Measurements from ENCODE around the gene SUGP1.

GRCh38 chr19:19285686-19286085 lies 34.6 kb downstream of the SUGP1 start:
- TF ChIP-seq CTCF (IDR thresholded peaks at IDR 0.05; ENCODE audit: borderline replicate concordance, extremely low read depth, low read length, poor library complexity, severe bottlenecking) (no peak), EZH2 (IDR thresholded peaks at IDR 0.05; ENCODE audit: borderline replicate concordance, low read depth, low read length, severe bottlenecking) (no peak)

All from DND-41 (cell line).